CD4-positive, alpha-beta T cell treated with Interleukin-21 for 1 hour (primary cell): ENCODE measurements around the gene C1orf232.

Source experiments
- DNase-seq: peaks from one replicate; pipeline ENCODE4 v3.0.0-alpha.2; 2020

Gene C1orf232

DNA sequence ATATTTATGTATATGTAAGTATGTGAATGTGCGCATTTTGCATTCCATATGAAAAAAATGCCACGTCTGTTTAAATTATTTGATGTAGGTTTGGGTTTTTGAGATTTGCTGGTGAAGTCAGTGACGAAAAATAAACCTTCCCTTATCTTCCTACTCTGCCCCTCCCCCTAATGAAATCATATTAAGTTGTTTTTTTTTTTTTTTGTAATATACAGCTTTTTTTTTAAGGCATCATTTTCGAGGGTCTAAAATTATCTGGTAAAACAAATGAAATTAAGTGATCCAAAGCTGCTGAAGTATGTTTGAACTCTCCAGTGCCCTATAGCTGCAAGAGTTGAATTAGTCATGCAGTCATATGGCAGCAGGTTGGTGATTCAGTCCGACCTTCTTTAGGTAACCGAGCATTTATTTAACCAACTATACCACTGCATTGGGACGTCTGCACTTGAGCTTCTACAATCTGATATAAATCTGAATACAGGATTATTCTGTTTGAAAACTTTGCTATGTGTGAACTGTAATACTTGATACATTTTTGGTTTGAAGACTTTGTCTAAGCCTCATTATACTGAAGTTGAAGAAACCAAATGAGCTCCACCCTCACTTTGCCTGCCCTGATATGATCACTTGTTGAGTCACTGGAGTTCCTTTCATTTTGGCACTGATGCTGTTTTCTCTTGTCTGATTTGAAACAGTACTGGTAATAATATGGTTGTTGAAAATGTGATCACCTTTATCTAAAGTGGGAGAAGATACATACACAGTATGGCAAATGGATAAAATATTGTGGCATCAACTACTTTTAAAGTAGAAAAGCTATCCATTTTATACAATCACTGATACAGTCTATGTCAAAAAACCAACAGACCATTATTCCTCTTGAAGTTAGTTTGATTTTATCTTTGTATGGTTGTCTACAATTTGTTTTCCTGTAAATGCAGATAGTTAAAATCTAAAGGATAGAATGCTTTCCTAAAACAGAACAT lies 45.5 kb downstream of the C1orf232 start:
- no peak for DNase-seq

DNA sequence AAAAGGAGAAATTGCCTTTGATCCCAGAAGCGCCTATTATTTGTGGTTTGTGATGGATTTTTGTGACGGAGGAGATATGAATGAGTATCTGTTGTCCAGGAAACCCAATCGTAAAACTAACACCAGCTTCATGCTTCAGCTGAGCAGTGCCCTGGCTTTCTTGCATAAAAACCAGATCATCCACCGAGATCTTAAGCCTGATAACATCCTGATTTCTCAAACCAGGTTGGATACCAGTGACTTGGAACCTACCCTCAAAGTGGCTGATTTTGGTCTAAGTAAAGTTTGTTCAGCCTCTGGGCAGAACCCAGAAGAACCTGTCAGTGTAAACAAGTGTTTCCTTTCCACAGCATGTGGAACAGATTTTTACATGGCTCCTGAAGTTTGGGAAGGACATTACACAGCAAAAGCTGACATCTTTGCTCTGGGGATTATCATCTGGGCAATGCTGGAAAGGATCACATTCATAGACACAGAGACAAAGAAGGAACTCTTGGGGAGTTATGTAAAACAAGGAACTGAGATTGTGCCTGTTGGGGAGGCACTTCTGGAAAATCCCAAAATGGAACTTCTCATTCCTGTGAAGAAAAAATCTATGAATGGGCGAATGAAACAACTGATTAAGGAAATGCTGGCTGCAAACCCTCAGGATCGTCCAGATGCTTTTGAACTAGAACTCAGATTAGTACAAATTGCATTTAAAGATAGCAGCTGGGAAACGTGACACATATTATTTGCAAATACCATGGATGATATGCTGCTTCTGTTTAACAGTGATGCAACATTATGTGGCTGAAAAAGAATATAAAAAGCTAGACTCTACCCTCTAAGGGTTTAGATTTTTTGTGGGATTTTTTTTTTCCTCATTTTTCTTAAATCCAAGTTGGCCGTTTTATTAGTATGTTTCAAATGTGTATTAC lies 46.6 kb downstream of the C1orf232 start:
- no peak for DNase-seq

DNA sequence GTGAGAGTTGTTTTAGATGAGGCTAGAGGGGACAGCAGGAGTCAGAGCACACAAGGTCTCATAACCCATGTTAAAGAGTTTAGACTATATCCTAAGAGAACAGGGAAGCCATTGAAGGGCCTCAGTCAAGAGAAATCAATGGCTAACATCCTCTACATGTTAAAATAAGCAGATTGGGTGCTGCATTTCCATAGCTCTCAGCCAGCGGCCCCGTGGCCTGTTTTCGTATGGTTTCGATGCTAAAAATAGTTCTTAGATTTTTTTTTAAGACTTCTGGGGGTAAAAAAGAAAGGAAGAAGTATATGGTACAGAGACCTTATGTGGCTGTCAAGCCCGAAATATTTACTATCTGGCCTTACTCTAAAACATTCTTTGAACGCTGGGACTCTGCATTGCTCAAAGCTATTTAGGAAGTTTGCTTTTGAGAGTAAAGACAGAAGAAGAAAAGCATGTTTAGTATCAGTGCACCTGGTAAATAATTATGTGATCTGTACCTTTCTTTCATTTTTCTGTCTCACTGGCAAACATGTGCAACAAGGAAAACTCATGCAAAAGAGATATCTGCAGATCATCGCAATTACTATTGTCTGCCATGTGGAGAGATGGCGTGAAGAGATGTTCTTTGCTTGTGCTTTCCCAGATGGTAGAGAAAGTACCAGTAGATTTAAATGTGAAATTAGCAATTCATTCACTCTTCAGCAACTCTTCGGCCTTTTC lies 48.7 kb downstream of the C1orf232 start:
- no peak for DNase-seq

DNA sequence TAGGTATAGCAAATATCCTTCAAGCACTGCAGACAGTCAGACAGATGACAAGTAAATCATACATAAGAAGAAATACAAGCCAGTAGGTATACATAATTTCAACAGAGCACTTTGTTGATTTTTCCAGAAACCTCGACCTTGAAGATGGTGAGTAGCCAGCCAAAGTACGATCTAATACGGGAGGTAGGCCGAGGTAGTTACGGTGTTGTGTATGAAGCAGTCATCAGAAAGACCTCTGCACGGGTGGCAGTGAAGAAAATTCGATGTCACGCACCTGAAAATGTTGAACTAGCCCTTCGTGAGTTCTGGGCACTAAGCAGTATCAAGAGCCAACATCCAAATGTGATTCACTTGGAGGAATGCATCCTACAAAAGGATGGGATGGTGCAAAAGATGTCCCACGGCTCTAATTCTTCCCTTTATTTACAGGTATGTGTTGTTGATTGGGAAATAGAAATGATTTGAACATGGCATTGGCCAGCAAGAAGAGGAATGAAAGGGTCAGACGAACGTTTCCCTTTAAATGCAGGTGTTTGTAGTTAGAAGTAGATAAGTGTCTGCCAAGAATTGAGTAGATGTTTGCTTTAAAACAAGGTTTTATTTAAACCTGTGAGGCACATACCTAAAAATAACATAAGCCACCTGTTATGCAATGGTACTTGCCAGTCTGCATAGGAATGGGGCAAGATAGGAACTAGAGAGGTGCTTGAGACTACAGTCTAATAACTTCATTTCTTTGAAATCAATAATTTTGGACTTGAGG lies 54.4 kb downstream of the C1orf232 start:
- DNase-seq: no peak
